Naive thymus-derived CD8-positive, alpha-beta T cell (primary cell): ENCODE results near the gene DHRS9. TPM values are rescaled to one million over a fixed set of nuclear protein-coding genes. Genes with fewer than 3 reads are reported as not detected.

ENCODE experiments used
- ATAC-seq, 2 donors: fragments of 150-1000 bp; cut with Tn5 transposase in 1 of 2; sonication (Bioruptor Pico), chemical (Tn5 transposase) in 1 of 2; 1 replicate in 1 of 2; 2 replicates in 1 of 2; pipeline ENCODE4 v1.10.0; 2021; ENCODE audit warnings: mild to moderate bottlenecking in 2 of 2, moderate library complexity in 2 of 2
- POLR2A ChIA-PET: fragments of 350-600 bp; sonication (Branson Sonifier 250); formaldehyde crosslinking; loops from one replicate; lab custom pipeline; 2021; ENCODE audit warnings: antibody characterized with exemption; lab: Charles Lee
- DNase-seq, 10 donors: peaks; one replicate each; pipeline versions ENCODE4 v3.0.0 to v3.0.0-alpha.2; 2020 to 2022
- H3K27ac Mint-ChIP-seq, 10 donors: one replicate each; pipeline ENCODE4 v1.8.0; 2020 to 2022; ENCODE audit warnings: mild to moderate bottlenecking in 10 of 10, mixed read lengths in 10 of 10, moderate library complexity in 4 of 10, inconsistent platforms in 1 of 10
- H3K27me3 Mint-ChIP-seq, 5 donors: one replicate each; pipeline ENCODE4 v1.8.0; 2021 to 2022; ENCODE audit warnings: mixed read lengths in 5 of 5
- H3K36me3 Mint-ChIP-seq, 3 donors: one replicate each; pipeline ENCODE4 v1.8.0; 2020 to 2022; ENCODE audit warnings: mixed read lengths in 3 of 3, mild to moderate bottlenecking in 2 of 3, inconsistent platforms in 1 of 3
- H3K4me1 Mint-ChIP-seq, 4 donors: one replicate each; pipeline ENCODE4 v1.8.0; 2021 to 2022; ENCODE audit warnings: mixed read lengths in 4 of 4
- H3K4me3 Mint-ChIP-seq, 10 donors: one replicate each; pipeline ENCODE4 v1.8.0; 2020 to 2022; ENCODE audit warnings: mild to moderate bottlenecking in 10 of 10, mixed read lengths in 10 of 10, moderate library complexity in 6 of 10, inconsistent platforms in 1 of 10
- H3K9me3 Mint-ChIP-seq, 9 donors: one replicate each; pipeline ENCODE4 v1.8.0; 2020 to 2022; ENCODE audit warnings: mixed read lengths in 9 of 9, mild to moderate bottlenecking in 3 of 9, inconsistent platforms in 1 of 9, moderate library complexity in 1 of 9
- polyA plus RNA-seq, 3 donors: library from polyadenylated mRNA; unstranded; fragments of 300-500 nt; fragmentation: Illumina TruSeq; gene quantifications; one replicate each; pipeline ENCODE4 v1.2.3, GENCODE V29; 2021
- total RNA-seq, 8 experiments: library from RNA in 2 of 8; stranded (reverse) in 2 of 8; gene quantifications; one replicate each; pipeline ENCODE4 v1.2.3 and lab custom pipeline; 2021 to 2026

The DHRS9 gene
- total and polyA plus RNA-seq, 5 experiments from 2014 or later: not detected

GRCh38 chr2:169071455-169071854 lies 2.1 kb downstream of the DHRS9 start:
- no peak overlapping the region for H3K27ac Mint-ChIP-seq
- H3K4me1 Mint-ChIP-seq: peaks cover 0 to 31% (median 2%) of the 10 kb centered on the region in 4 donors
- DNase-seq (no peak), ATAC-seq (no peak)
- no peak overlapping the region for H3K4me3 Mint-ChIP-seq
- H3K9me3 Mint-ChIP-seq: no peaks in the 10 kb centered on the region
- H3K36me3 Mint-ChIP-seq: no peaks in the 10 kb centered on the region
- peaks cover 0 to 4% (median 0%) of the 10 kb centered on the region in 5 donors for H3K27me3 Mint-ChIP-seq
- POLR2A ChIA-PET: no interaction called here

DNA sequence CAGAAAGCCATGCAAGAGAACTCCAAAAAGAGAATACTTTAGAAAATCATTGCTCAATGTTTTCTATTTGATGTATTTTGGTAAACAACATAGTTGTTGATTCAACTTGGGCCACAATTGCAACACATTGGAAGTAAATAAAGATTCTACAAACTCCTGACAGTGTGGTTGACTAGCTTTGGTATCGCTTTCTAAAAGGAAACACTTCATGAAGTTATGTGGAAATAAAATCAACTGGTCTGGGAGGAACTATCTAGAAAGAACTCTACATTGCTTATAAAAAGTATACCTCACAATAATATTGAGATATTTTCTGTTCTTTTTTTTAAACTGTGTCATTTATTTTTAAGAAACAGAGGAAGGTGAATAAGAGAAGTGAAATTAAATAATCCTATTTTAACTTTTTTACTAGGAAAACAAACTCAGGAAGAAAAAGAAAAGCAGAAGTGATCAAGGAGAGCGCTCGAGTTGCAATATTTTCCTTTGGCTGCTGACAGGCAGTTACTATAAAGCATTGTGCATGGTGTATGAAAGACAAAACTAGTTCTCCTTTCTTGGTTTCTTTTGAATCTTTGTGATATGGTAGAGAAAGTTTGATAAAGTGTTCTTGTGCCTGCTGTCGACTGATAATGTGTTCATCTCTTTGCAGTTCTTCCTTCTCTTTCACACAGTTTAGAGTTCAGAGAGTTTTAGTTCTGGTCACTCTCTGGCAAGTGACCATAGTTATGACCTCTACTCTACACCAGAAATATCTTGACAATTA lies 3.0 kb downstream of the DHRS9 start:
- peaks cover 0 to 4% (median 0%) of the 10 kb centered on the region in 5 donors for H3K27me3 Mint-ChIP-seq
- no peaks in the 10 kb centered on the region for H3K9me3 Mint-ChIP-seq
- no peaks in the 10 kb centered on the region for H3K36me3 Mint-ChIP-seq
- ATAC-seq (no peak), DNase-seq (no peak)
- peaks cover 0 to 24% (median 2%) of the 10 kb centered on the region in 4 donors for H3K4me1 Mint-ChIP-seq
- peak overlapping the region in 2 of 10 donors; percentile 6 for H3K27ac Mint-ChIP-seq
- H3K4me3 Mint-ChIP-seq: no peak overlapping the region
- POLR2A ChIA-PET: no interaction called here

DNA sequence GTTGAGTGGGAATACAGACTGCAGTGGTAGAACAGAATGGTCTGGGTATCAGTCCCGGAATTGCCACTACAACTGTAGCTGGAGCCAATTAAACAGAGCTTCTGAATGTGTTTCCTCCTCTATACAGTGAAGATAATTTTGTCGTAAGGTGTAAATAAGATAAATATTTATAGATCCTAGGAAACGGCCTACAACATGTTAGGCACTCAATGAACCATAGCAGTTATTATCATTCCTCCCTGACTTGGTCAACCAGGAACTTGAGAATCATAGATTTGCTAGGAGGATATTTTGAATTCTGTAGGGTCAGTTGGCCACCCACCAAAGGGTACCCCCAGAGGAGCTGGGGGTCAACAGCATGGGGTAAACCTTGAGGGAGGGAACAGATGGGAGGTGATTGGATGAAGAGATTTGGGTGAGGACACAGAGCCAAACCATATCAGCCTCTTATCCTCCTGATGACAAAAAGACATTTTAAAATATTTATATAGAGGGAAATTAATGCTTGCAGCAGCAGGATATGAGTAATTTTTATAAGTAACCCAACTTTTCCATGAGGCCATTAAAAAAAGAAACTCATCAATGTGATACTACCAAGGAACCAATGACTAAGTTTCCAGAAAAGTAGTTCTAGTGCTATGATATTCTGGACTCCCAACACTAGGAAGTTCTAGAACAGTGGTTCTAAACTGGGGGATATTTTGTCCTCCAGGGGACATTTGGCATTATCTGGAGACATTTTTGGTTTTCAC lies 4.0 kb downstream of the DHRS9 start:
- Mint-ChIP-seq H3K36me3 (no peaks in the 10 kb centered on the region), H3K27ac (no peak overlapping the region), H3K4me3 (no peak overlapping the region), H3K4me1 (peaks cover 0 to 24% (median 2%) of the 10 kb centered on the region in 4 donors), H3K27me3 (peaks cover 0 to 4% (median 0%) of the 10 kb centered on the region in 5 donors), H3K9me3 (no peaks in the 10 kb centered on the region)
- ATAC-seq (no peak), DNase-seq (no peak)
- POLR2A ChIA-PET: no interaction called here

DNA sequence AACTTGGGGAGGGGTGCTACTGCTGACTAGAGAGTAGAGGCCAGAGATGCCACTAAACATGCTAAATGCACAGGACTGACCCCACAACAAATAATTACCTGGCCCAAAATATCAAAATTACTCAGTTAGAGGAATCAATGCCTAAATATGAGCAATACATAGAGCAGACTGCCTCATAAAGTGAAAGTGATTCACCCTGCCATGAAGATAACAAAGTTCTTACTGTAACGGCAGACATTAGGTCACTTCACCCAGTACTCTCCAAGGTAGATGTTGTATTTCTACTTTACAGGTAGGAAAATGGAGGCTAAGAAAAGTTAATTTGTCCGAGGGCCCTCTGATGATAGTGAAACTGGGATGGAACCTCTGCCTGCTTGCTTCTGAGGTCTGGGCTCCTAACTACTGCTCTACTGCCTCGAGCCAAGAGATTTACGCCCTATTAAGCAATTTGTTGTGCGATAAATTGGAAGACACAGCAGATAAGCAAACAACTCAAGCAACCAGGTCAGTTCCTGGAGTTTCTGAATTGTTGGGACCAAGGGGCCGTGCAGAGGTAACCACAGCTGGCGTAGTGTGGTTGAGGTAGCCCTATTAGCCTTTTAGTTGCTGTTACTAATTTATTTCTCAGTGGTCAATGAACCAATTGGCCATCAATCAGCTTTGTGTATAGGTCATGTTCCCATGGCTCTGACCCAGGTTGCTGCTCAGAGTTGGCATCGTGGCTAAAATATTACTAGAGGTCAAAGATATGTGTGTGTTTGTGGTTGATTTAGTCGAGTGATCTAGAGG lies 4.8 kb downstream of the DHRS9 start:
- H3K36me3 Mint-ChIP-seq: no peaks in the 10 kb centered on the region
- H3K9me3 Mint-ChIP-seq: no peaks in the 10 kb centered on the region
- peaks cover 0 to 2% (median 0%) of the 10 kb centered on the region in 5 donors for H3K27me3 Mint-ChIP-seq
- POLR2A ChIA-PET: no interaction called here
- no peak for DNase-seq
- no peak overlapping the region for H3K27ac Mint-ChIP-seq
- ATAC-seq: no peak
- no peak overlapping the region for H3K4me3 Mint-ChIP-seq
- peaks cover 0 to 24% (median 2%) of the 10 kb centered on the region in 4 donors for H3K4me1 Mint-ChIP-seq

GRCh38 chr2:169077674-169078240 lies 8.4 kb downstream of the DHRS9 start:
- Mint-ChIP-seq H3K4me1 (peaks cover 0 to 14% (median 2%) of the 10 kb centered on the region in 4 donors), H3K9me3 (no peaks in the 10 kb centered on the region), H3K27ac (no peak overlapping the region), H3K4me3 (no peak overlapping the region), H3K27me3 (no peaks in the 10 kb centered on the region), H3K36me3 (no peaks in the 10 kb centered on the region)
- ATAC-seq (no peak), DNase-seq (no peak)
- POLR2A ChIA-PET: no interaction called here

DNA sequence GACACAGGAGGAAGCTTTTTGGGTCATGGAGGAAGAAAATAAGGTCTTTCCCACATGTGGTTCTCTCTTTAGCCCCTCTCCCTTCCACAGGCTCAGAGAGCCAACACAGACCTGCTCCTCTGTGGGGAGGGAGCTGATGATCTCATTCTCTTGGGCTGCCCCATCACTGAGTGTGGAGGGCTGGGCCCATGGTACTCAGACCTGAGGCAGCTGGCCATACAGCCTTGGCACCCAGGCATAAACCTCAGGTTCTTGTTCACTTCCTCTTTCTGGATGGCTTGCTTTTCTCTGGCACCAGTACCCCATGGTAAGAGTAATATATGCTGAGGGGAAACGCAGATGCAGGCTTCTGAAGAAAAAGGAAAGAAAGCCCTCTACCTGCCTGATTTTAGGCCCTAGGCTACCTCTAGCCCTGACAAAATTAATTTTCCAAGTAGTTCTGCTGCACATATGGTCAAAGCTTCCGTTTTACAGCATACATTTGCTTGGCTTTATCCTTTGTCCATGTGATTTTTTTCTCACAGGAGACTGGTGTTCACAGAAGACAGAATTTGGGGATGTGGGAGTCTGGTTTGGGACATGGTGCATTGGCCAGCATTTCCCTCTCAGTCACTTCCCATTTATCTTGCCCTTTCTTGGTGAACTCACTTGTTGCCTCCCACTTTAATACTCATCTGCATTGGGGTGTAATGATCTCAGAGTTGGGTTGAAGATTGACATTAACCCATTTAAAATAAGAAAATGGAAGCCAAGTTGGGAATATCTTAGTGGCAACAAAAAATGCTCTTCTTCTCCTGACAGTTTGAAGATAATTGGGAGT lies 11.1 kb downstream of the DHRS9 start:
- POLR2A ChIA-PET: no interaction called here
- H3K4me1 Mint-ChIP-seq: peaks cover 0 to 11% (median under 1%) of the 10 kb centered on the region in 4 donors
- ATAC-seq (no peak), DNase-seq (no peak)
- no peaks in the 10 kb centered on the region for H3K9me3 Mint-ChIP-seq
- H3K4me3 Mint-ChIP-seq: no peak overlapping the region
- no peaks in the 10 kb centered on the region for H3K36me3 Mint-ChIP-seq
- H3K27ac Mint-ChIP-seq: no peak overlapping the region
- peaks cover 0 to 2% (median 0%) of the 10 kb centered on the region in 5 donors for H3K27me3 Mint-ChIP-seq

- no peak overlapping the region for H3K27ac Mint-ChIP-seq
- H3K27me3 Mint-ChIP-seq: peaks cover 0 to 9% (median 2%) of the 10 kb centered on the region in 5 donors
Measured at GRCh38 chr2:169081551-169081950, 12.2 kb downstream of the DHRS9 start.

DNA sequence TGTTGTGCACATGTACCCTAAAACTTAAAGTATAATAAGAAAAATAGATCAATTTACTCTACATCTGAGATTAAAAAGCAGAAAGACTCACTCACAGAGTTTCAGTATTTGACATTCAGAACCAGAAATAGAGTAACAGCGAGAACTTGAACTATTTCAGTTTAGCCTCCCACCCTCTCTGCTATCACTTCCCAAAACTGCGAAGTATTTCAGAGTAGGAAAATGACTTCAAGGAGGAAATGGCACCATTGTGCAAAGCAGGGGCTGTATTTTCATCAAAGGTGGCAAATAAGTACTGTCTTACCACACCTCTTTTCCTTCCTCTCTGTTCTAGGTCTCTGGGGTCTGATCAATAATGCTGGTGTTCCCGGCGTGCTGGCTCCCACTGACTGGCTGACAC lies 13.6 kb downstream of the DHRS9 start:
- Mint-ChIP-seq H3K4me3 (no peak overlapping the region), H3K9me3 (peaks cover 0 to 5% (median 0%) of the 10 kb centered on the region in 9 donors), H3K36me3 (no peaks in the 10 kb centered on the region), H3K27ac (no peak overlapping the region), H3K27me3 (peaks cover 0 to 9% (median 2%) of the 10 kb centered on the region in 5 donors), H3K4me1 (peaks cover 0 to 15% (median 1%) of the 10 kb centered on the region in 4 donors)
- POLR2A ChIA-PET: no interaction called here
- ATAC-seq (no peak), DNase-seq (no peak)

More at GRCh38 chr2:169081551-169081950, 12.2 kb downstream of the DHRS9 start:
- DNase-seq (no peak), ATAC-seq (no peak)
- peaks cover 0 to 15% (median 1%) of the 10 kb centered on the region in 4 donors for H3K4me1 Mint-ChIP-seq
- H3K36me3 Mint-ChIP-seq: no peaks in the 10 kb centered on the region
- no peak overlapping the region for H3K4me3 Mint-ChIP-seq
- H3K9me3 Mint-ChIP-seq: peaks cover 0 to 5% (median 0%) of the 10 kb centered on the region in 9 donors
- POLR2A ChIA-PET: no interaction called here

GRCh38 chr2:169086893-169087467 lies 17.6 kb downstream of the DHRS9 start:
- Mint-ChIP-seq H3K4me3 (no peak overlapping the region), H3K27me3 (peaks cover 0 to 9% (median 2%) of the 10 kb centered on the region in 5 donors), H3K27ac (no peak overlapping the region), H3K9me3 (peaks cover 0 to 5% (median 0%) of the 10 kb centered on the region in 9 donors), H3K4me1 (peaks cover 0 to 8% (median 5%) of the 10 kb centered on the region in 4 donors), H3K36me3 (no peaks in the 10 kb centered on the region)
- DNase-seq (no peak), ATAC-seq (no peak)
- POLR2A ChIA-PET: no interaction called here

DNA sequence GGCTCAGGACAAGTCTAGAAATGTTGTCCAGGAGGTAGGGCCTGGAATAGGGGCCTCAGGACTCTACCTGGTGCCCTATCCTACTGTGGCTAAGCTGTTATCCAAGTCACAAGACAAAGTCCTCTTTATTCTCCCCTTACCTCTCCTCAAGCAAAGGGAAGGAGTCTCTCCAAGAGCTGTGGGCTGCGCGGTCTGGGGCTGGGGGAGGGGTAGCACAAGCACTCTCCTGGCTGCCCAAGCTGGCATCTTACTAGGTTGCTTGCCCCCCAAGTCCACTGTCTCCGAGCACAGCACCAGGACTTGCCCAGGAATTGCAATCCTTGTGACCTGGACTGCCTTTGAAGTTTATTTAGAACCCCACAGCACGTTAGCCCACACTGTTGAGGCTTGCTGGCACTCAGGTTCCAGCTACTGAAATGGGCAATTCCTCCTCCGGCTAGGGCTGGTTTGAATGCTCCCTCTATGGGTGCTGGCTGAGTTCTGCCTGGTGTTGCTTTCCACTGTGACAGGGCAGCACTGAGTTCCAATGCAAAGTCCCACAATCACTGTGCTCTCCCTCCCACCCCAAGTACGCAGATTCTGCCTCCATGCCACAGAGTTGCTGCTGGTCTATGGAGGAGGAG lies 18.5 kb downstream of the DHRS9 start:
- H3K4me3 Mint-ChIP-seq: no peak overlapping the region

GRCh38 chr2:169089182-169089581 lies 19.8 kb downstream of the DHRS9 start:
- no peak overlapping the region for H3K27ac Mint-ChIP-seq
- H3K9me3 Mint-ChIP-seq: peaks cover 0 to 5% (median 0%) of the 10 kb centered on the region in 9 donors
- H3K36me3 Mint-ChIP-seq: no peaks in the 10 kb centered on the region
- DNase-seq: no peak
- H3K4me1 Mint-ChIP-seq: peaks cover 0 to 8% (median 3%) of the 10 kb centered on the region in 4 donors
- no peak overlapping the region for H3K4me3 Mint-ChIP-seq
- peaks cover 0 to 12% (median 4%) of the 10 kb centered on the region in 5 donors for H3K27me3 Mint-ChIP-seq
- POLR2A ChIA-PET: no interaction called here
- ATAC-seq: no peak

More for the DNA sequence above, 18.5 kb downstream of the DHRS9 start:
- peaks cover 0 to 5% (median 0%) of the 10 kb centered on the region in 9 donors for H3K9me3 Mint-ChIP-seq
- POLR2A ChIA-PET: no interaction called here
- H3K27me3 Mint-ChIP-seq: peaks cover 0 to 9% (median 4%) of the 10 kb centered on the region in 5 donors
- no peaks in the 10 kb centered on the region for H3K36me3 Mint-ChIP-seq
- no peak overlapping the region for H3K27ac Mint-ChIP-seq
- ATAC-seq: no peak
- no peak for DNase-seq
- peaks cover 0 to 8% (median 5%) of the 10 kb centered on the region in 4 donors for H3K4me1 Mint-ChIP-seq
